Measurements from ENCODE around the gene REEP3. TPM values are rescaled to one million over a fixed set of nuclear protein-coding genes. Genes with fewer than 3 reads are reported as not detected.

Gene REEP3
- total and polyA plus RNA-seq, 2 of the 8 experiments (the other 6 are each of a cell fraction or from before 2014, with no cell fraction given): 5.8 to 31.5 TPM

GRCh38 chr10:63587191-63587590 lies 66.0 kb downstream of the REEP3 start:
- Histone ChIP-seq H3K4me3 (ENCODE audit: extremely low read depth in 1 of 4, insufficient read depth in 2 of 4, low read depth in 3 of 4, low read length in 4 of 4) (no peak overlapping the region), H3K4ac (replicated peaks; ENCODE audit: insufficient read length, low read depth, low read length) (no peak overlapping the region), H3K56ac (replicated peaks; ENCODE audit: insufficient read length, low read depth, low read length) (no peak overlapping the region), H2AFZ (ENCODE audit: low read length) (no peak overlapping the region), H3K9me3 (ENCODE audit: insufficient read depth in 2 of 2, low read depth in 1 of 2, low read length in 1 of 2) (no peaks in the 10 kb centered on the region), H3K14ac (ENCODE audit: insufficient read length) (no peak overlapping the region), H2BK120ac (replicated peaks; ENCODE audit: low read depth, low read length) (no peak overlapping the region), H3K36me3 (ENCODE audit: control insufficient read depth in 2 of 4, insufficient read depth in 4 of 4, low read length in 3 of 4) (no peaks in the 10 kb centered on the region), H2BK20ac (ENCODE audit: low read length) (no peak overlapping the region), H3K4me1 (replicated peaks in 1 of 4; ENCODE audit: control insufficient read depth in 3 of 4, insufficient read depth in 4 of 4, low read length in 3 of 4) (no peaks in the 10 kb centered on the region; a peak in 1 of 7 replicates), H2BK12ac (ENCODE audit: low read depth, low read length) (no peak overlapping the region), H4K91ac (replicated peaks; ENCODE audit: insufficient read length, low read length) (no peak overlapping the region), H3K23me2 (ENCODE audit: low read depth, low read length) (no peaks in the 10 kb centered on the region), H2BK5ac (ENCODE audit: low read depth, low read length) (no peak overlapping the region), H3K9ac (replicated peaks in 1 of 4; ENCODE audit: extremely low read depth in 1 of 4, low read depth in 3 of 4, low read length in 3 of 4) (no peak overlapping the region), H3K27ac (ENCODE audit: low read depth, low read length) (no peak overlapping the region), H3K18ac (ENCODE audit: extremely low read depth, low read length) (no peak overlapping the region), H4K20me1 (replicated peaks in 1 of 2; ENCODE audit: control insufficient read depth in 1 of 2, insufficient read depth in 2 of 2, low read length in 2 of 2) (no peaks in the 10 kb centered on the region), H3K79me1 (ENCODE audit: low read depth, low read length) (no peaks in the 10 kb centered on the region; the same call in 1 of the 2 replicates), H3K27me3 (replicated peaks in 1 of 4; ENCODE audit: control insufficient read depth in 3 of 4, extremely low read depth in 1 of 4, insufficient read depth in 3 of 4, low read length in 3 of 4) (no peaks in the 10 kb centered on the region), H4K8ac (ENCODE audit: extremely low read depth, insufficient read depth, low read length) (no peak overlapping the region), H3K79me2 (ENCODE audit: control insufficient read depth in 1 of 2, insufficient read depth in 2 of 2, low read length in 2 of 2) (peaks cover 0 to 11% of the 10 kb centered on the region in 2 experiments; a peak in 2 of 4 replicates), H2BK15ac (ENCODE audit: low read length) (no peak overlapping the region), H3K4me2 (ENCODE audit: insufficient read depth in 1 of 2, low read depth in 2 of 2, low read length in 2 of 2) (no peak overlapping the region), H2AK5ac (ENCODE audit: low read depth, low read length) (no peak overlapping the region), H3K23ac (ENCODE audit: insufficient read length) (no peak overlapping the region), H4K5ac (ENCODE audit: insufficient read length, low read depth, low read length) (no peak overlapping the region)
- POLR2A ChIA-PET (ENCODE audit: partially characterized antibody): no interaction called here
- DNase-seq (ENCODE audit: low read depth in 1 of 2, low spot score in 2 of 2) (no peak), FAIRE-seq (no peak)
- WGBS, 2 experiments (ENCODE audit: extremely low coverage in 1 of 2, insufficient coverage in 1 of 2, insufficient read length in 1 of 2, insufficient replicate concordance in 2 of 2, low coverage in 1 of 2, low lambda C conversion rate in 2 of 2, missing lambda C conversion rate in 1 of 2): 95% methylated on average over 4 of the region's 4 CpGs; no CpG with 5 or more reads in 1 of the 2 experiments
- CTCF ChIA-PET (ENCODE audit: partially characterized antibody): no interaction called here
- TF ChIP-seq RAD21 (IDR thresholded peaks at IDR 0.05 in 1 of 2, conservative IDR thresholded peaks at IDR 0.05 in 1 of 2; ENCODE audit: low read depth in 2 of 2, low read length in 2 of 2) (no peak), PHF8 (conservative IDR thresholded peaks at IDR 0.05; ENCODE audit: low read depth, low read length) (no peak), RBBP5 (IDR thresholded peaks at IDR 0.05; ENCODE audit: borderline replicate concordance, low read depth, low read length) (no peak), CREB1 (IDR thresholded peaks at IDR 0.05) (no peak), GTF2F1 (IDR thresholded peaks at IDR 0.05; ENCODE audit: borderline replicate concordance, low read depth, low read length) (no peak), CHD1 (IDR thresholded peaks at IDR 0.05; ENCODE audit: low read depth, low read length) (no peak), SIX5 (IDR thresholded peaks at IDR 0.05; ENCODE audit: low read depth, low read length) (no peak), BCL11A (IDR thresholded peaks at IDR 0.05; ENCODE audit: low read depth in 2 of 2, low read length in 2 of 2) (no peak), POLR2A (IDR thresholded peaks at IDR 0.05; ENCODE audit: control extremely low read depth in 1 of 2, low read depth in 2 of 2, low read length in 2 of 2) (no peak), MAX (IDR thresholded peaks at IDR 0.05) (no peak)

Measured in H1 (cell line).